NCI-H1092 (cell line): ENCODE measurements around the gene PTRHD1.

Experiments used
- DNase-seq: peaks from one replicate; lab custom pipeline; 2025; lab: John Stamatoyannopoulos, UW

The PTRHD1 gene

DNA sequence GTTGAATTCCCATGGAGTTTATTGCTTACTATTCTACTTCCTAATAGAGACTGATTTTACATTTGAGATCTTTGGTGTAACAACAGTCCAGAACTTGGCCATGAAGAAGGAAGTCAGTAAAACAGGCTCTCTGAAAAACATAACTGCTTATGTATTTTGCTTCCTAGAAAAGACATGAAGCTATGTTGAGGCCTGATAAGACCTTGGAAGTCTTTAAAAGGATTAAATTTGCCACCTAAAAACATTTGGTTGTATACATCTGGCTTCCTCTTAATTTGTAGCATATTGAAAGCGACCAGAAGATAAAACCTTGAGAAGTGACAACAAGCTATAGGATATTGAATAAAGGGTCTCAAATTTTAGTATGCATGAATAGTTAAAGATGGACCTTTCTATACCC is 36.4 kb downstream of the PTRHD1 start:
- DNase-seq, result no peak

DNA sequence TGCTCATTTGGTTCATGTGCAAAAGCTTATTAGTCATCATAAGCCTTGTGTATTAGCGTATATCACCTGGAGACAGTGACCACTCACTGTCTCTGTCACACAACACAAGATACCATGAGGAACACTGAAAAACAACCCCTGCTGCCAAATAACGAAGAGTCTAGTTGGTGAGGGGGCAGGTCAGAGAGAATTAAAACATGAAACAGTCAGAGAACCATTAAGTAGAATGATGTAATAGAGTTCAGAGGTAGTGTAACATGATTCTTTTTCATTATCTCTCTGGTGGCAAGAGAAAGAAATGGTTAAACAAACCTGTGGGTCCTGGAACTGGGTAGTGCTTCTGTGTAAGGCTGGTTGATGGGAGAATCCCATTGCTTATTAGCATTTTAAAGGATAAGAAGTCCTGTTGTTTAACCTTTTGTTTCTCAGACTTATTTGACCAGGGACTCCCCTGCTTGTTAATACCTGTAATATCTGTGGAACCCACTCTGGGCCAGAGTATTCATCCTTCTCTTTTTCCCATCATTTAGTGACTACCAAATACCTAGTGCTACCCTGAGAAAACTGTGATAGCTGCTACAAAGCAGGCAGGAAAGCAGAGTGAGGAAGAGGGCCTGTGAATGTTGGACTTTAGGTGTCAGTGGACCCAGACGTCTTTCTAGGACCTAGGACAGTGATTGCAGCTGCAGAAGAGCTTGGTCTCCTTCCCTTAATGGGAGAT is 38.0 kb downstream of the PTRHD1 start:
- no peak for DNase-seq

DNA sequence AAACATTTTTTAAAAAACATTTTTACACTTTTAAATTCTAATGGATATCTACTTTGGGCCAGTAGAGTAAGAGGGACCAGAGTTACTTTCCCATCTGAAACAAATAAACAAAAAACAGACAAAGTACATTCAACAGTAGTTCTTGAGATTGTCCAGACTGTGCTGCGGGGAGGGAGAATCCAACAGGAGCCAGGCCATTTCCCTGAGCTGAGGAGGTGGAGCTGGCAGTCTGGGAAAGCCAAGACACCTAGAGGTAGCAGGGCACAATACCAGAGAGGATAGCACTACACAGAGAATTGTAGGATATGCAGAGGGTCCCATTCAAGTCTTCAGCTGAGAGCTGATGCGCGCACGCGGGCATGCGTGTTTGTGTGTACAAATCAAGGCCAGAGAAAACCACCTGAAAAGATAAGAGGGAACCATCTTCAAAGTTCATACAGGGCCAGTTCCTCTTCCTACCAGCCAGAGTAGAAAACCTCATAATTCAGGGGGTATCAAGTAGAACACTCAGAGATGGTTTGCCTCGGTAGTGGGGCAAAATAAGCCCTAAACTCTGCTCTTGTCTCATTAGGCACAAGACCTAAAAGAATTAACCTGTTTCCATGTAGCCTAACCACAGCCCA is 44.0 kb downstream of the PTRHD1 start:
- DNase-seq, result no peak

DNA sequence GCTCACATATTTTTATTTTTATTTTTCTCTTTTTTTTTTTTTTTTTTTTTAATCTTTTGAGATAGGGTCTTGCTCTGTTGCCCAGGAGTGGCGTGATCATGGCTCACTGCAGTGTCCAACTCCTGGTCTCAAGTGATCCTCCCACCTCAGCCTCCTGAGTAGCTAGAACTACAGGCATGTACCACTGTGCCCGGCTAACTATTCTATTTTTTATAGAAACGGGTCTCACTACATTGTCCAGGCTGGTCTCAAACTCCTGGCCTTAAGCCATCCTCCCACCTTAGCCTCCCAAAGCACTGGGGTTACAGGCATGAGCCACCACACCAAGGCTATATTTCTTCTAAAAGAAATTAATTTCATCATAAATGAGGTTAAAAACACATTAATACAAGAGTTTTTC is 45.9 kb downstream of the PTRHD1 start:
- no peak for DNase-seq

DNA sequence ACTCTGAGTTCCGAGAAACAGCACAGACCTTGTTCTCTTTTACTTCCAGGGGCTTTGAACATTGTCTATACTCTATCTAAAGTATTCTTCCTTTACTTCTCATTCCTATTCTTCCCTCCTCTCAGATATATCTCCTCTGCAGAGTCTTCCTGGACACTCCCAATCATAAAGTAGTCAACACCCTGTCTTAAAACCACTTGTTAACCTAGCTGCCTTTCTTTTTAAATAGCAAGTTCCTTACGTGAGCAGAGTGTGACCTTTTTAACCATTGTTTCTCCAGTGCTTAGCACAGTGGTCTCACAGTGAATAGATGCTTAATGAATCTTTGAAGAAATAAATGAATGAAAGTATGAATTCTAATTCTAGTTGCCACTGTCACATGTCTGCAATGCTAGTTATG is 47.4 kb downstream of the PTRHD1 start:
- no peak for DNase-seq

DNA sequence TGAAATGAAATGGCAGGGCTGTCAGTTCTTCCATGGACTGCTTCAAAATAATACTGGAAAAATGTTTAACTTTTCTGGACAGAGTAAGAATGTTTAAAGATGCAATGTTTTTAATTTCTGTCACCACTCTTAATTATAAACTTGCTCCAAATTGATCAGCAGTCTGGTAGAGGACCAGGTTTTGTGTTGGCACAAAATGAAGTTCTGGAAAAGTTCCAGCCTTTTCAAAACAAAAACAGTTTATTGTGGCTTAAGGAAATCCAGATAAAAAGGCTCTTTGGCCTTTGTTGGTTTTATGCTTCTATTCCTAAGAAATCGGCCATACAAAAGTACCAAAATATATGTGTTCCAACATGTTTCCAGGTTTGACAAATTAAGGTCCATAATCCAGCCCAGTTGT is 48.8 kb downstream of the PTRHD1 start:
- DNase-seq, result no peak

DNA sequence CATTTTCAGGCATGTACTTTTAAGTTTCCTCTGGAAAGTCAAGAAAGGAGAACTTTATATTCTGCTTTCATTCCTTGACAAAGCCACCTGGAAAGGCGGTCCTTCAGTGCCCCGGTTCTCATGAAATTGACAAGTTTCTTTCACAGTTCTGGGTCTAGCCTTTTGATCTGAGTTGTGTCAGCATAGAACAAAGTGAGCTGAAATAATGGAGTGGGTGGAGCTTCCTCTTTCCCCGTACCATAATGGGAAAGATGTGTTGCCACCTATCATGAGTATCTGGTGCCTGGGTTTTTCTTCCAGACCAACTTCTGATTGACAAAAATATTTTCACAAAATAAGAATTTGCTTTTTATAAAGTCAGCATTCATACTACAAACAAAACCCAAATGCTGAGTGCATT is 49.3 kb downstream of the PTRHD1 start:
- no peak for DNase-seq

DNA sequence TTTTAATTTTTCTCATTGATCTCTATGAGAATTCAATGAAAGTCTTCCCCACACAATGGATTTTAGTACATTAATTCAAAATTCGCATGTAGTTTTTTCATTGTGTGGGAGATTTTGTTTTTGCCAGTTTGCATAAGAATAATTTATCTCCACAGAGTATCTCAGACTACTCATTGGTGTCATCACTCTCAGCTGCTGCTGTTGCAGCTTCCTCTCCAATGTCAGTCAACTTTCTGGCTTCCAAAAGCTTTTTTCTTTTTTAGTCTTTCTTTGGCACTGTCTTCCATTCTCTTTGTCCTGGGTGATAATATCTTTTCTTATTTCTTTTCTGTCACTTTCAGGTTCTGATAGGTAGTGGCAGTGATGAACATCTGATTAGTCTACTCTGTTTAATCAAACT is 50.5 kb downstream of the PTRHD1 start:
- no peak for DNase-seq

DNA sequence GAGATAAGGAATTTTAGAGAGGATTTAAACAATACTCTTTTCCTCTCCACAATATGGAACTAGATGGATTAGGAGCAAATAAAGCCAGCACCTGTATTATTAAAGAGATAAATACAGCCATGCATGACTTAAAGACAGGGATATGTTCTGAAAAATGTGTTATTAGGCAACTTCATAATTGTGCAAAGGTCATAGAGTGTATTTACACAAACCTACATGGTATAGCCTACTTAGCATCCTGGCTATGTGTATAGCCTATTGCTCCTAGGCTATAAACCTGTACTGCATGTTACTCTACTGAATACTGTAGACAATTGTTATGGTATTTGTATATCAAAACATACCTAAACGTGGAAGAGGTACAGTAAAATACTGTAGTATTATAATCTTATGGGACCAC is 53.0 kb downstream of the PTRHD1 start:
- DNase-seq, result no peak
